T-helper 1 cell treated with Interleukin-12 subunit alpha and Interleukin-12 subunit beta and Interleukin-4 antibody, amounts not matched to agents 30 μg/mL and 1 μg/mL, for 36 hours (primary cell): ENCODE results near the gene FAM114A1.
A peak's percentile ranks its signal among the peaks of the same experiment; 100 is the strongest.
"Not testable (repeated sequence)": the region's sequence is repeated elsewhere in the genome, so short reads cannot be mapped to it uniquely, and the experiment has no call there.

Source experiments
- H3K27ac Mint-ChIP-seq: one replicate; pipeline ENCODE4 v1.8.0; 2021; ENCODE audit warnings: mild to moderate bottlenecking, mixed read lengths
- H3K27me3 Mint-ChIP-seq: one replicate; pipeline ENCODE4 v1.8.0; 2021; ENCODE audit warnings: low read depth, mixed read lengths
- H3K36me3 Mint-ChIP-seq: one replicate; pipeline ENCODE4 v1.8.0; 2021; ENCODE audit warnings: low read depth, mixed read lengths
- H3K4me1 Mint-ChIP-seq: one replicate; pipeline ENCODE4 v1.8.0; 2021; ENCODE audit warnings: low read depth, mixed read lengths
- H3K4me3 Mint-ChIP-seq: one replicate; pipeline ENCODE4 v1.8.0; 2021; ENCODE audit warnings: mild to moderate bottlenecking, moderate library complexity, mixed read lengths
- H3K9me3 Mint-ChIP-seq: one replicate; pipeline ENCODE4 v1.8.0; 2021; ENCODE audit warnings: mixed read lengths

FAM114A1 gene

GRCh38 chr4:38925492-38926413 lies 58.1 kb downstream of the FAM114A1 start:
- Mint-ChIP-seq H3K4me3 (no peak overlapping the region), H3K36me3 (no peaks in the 10 kb centered on the region)

GRCh38 chr4:38926896-38927295 lies 59.3 kb downstream of the FAM114A1 start:
- no peak overlapping the region for H3K4me3 Mint-ChIP-seq
- H3K4me1 Mint-ChIP-seq = no peaks in the 10 kb centered on the region
- no peak overlapping the region for H3K27ac Mint-ChIP-seq
- no peaks in the 10 kb centered on the region for H3K9me3 Mint-ChIP-seq
- H3K27me3 Mint-ChIP-seq = no peaks in the 10 kb centered on the region
- no peaks in the 10 kb centered on the region for H3K36me3 Mint-ChIP-seq

More at GRCh38 chr4:38925492-38926413, 58.1 kb downstream of the FAM114A1 start:
- H3K4me1 Mint-ChIP-seq = peaks cover 2% of the 10 kb centered on the region
- H3K27me3 Mint-ChIP-seq = no peaks in the 10 kb centered on the region
- H3K27ac Mint-ChIP-seq = no peak overlapping the region
- H3K9me3 Mint-ChIP-seq = no peaks in the 10 kb centered on the region

DNA sequence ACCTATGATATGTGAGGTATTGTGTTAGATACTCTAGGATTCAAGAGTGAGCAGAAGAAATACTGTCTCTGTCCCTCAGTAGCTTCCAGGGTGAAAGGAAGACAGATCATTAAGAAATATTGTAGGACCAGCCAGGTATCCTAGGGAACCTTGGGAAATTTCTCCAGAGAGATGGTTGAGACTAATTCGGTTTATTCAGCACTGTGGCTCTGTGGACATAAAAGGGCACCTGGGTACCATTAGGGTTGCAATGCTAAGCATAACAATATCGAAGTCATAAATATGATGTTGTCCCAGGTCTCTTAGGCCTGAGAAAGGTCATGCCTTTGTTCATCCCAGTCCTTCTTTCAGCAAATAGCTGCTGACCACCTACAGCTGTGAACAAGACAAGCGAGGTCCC lies 61.0 kb downstream of the FAM114A1 start:
- no peaks in the 10 kb centered on the region for H3K4me1 Mint-ChIP-seq

DNA sequence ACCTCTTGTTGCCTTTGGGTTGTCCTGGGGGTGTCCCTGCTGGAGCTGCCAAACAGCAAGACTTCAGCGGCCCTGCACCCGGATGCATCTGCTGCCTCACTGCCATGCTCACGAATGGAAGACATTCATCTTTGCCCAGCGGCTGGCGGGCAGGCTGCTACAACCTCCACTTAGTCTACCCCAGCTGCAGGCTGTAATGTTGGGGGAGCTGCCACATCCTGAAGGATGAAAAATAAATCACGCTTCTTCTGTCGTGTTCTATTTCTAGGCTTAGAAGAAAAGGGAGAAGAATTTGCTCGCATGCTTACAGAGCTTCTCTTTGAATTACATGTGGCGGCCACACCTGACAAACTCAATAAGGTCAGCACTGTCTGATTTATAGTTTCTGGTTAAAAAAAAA lies 61.4 kb downstream of the FAM114A1 start:
- Mint-ChIP-seq H3K4me1 (no peaks in the 10 kb centered on the region), H3K27ac (no peak overlapping the region), H3K4me3 (no peak overlapping the region), H3K27me3 (no peaks in the 10 kb centered on the region), H3K36me3 (no peaks in the 10 kb centered on the region), H3K9me3 (no peaks in the 10 kb centered on the region)

More for the DNA sequence above, 61.0 kb downstream of the FAM114A1 start:
- Mint-ChIP-seq H3K36me3 (no peaks in the 10 kb centered on the region), H3K4me3 (no peak overlapping the region), H3K27me3 (no peaks in the 10 kb centered on the region), H3K9me3 (no peaks in the 10 kb centered on the region), H3K27ac (no peak overlapping the region)

- H3K4me1 Mint-ChIP-seq = no peaks in the 10 kb centered on the region
- no peaks in the 10 kb centered on the region for H3K9me3 Mint-ChIP-seq
- no peaks in the 10 kb centered on the region for H3K36me3 Mint-ChIP-seq
- no peaks in the 10 kb centered on the region for H3K27me3 Mint-ChIP-seq
- no peak overlapping the region for H3K27ac Mint-ChIP-seq
- H3K4me3 Mint-ChIP-seq = no peak overlapping the region
Observed at GRCh38 chr4:38930204-38930603, 62.6 kb downstream of the FAM114A1 start.

DNA sequence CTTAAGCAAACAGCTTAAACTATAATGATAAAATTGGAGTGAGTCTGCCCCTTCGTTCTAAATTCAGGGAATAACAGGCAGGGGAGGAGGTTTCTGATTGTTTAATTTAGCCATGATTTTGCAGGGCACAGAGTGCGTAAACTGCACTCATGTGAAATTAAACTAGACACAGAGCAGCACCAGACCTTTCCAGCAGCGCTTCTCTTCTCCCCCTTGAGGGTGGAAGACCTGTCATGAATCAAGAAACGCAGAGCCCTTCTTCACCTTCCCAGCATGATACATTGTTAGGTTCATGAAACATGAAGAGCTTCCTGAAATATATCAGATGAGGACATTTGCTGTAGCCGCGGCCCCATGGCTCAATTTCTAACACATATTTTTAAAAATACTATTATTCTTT lies 63.1 kb downstream of the FAM114A1 start:
- Mint-ChIP-seq H3K27me3 (no peaks in the 10 kb centered on the region), H3K4me3 (no peak overlapping the region), H3K4me1 (no peaks in the 10 kb centered on the region), H3K27ac (no peak overlapping the region), H3K9me3 (no peaks in the 10 kb centered on the region), H3K36me3 (no peaks in the 10 kb centered on the region)

GRCh38 chr4:38931125-38931524 lies 63.5 kb downstream of the FAM114A1 start:
- H3K4me1 Mint-ChIP-seq = no peaks in the 10 kb centered on the region
- H3K9me3 Mint-ChIP-seq = no peaks in the 10 kb centered on the region
- no peaks in the 10 kb centered on the region for H3K27me3 Mint-ChIP-seq
- no peak overlapping the region for H3K4me3 Mint-ChIP-seq
- no peaks in the 10 kb centered on the region for H3K36me3 Mint-ChIP-seq
- no peak overlapping the region for H3K27ac Mint-ChIP-seq

DNA sequence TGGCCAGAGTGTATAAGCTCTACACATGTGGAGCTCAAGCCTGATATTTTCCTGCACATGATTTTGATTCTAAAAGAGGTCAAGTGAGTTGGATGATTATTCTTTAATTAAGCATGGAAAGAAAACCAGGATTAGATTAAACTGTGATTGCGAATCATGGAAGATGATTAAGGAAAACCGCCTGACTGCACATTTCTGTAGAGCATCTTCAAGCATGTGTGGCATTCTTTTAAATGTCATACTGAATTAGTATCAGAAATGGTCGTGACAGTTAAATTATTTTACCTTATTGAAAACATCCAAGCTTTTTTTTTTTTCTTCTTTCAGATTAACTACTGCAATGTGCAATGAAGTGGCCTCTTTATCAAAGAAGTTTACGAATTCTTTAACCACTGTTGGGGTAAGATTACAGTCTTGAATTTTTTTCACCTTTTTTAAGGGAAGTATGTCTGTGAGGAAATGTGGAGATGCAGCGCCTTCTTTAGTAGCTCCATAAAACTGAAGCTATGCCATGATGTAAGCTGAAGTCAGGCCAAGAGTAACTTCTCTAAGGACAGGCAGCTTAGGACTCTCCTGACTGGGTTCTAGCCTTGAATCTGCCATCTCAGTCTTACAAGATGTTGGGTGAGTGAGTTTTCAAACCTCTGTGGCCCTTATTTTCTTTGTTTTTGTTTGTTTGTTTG lies 67.9 kb downstream of the FAM114A1 start:
- no peak overlapping the region for H3K4me3 Mint-ChIP-seq
- H3K27ac Mint-ChIP-seq = no peak overlapping the region
- H3K4me1 Mint-ChIP-seq = peaks cover 8% of the 10 kb centered on the region
- H3K9me3 Mint-ChIP-seq = no peaks in the 10 kb centered on the region
- H3K27me3 Mint-ChIP-seq = no peaks in the 10 kb centered on the region
- H3K36me3 Mint-ChIP-seq = no peaks in the 10 kb centered on the region

DNA sequence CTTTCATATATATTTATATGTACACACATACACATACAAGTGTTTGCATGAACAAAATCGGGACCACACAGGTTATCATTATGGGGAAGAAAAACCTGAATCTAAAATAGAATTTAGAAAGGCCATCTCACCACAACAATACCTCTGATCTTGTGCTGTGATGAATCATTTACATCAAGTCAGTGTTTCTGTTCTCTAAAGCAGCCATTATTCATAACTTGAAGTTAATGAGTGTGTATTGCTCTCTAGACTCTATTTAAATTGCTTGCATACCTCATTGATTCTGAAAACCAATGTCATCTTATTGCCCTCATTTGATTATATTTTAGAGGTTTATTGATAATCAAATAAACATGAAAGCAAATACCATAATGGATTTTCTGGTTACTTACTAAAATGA lies 71.6 kb downstream of the FAM114A1 start:
- H3K27me3 Mint-ChIP-seq = no peaks in the 10 kb centered on the region
- H3K9me3 Mint-ChIP-seq = no peaks in the 10 kb centered on the region
- H3K27ac Mint-ChIP-seq = no peak overlapping the region
- H3K4me3 Mint-ChIP-seq = no peak overlapping the region
- peaks cover 17% of the 10 kb centered on the region for H3K4me1 Mint-ChIP-seq
- H3K36me3 Mint-ChIP-seq = no peaks in the 10 kb centered on the region

GRCh38 chr4:38940476-38940875 lies 72.9 kb downstream of the FAM114A1 start:
- no peaks in the 10 kb centered on the region for H3K9me3 Mint-ChIP-seq
- no peak overlapping the region for H3K27ac Mint-ChIP-seq
- H3K4me1 Mint-ChIP-seq = peaks cover 17% of the 10 kb centered on the region
- H3K36me3 Mint-ChIP-seq = no peaks in the 10 kb centered on the region
- H3K27me3 Mint-ChIP-seq = no peaks in the 10 kb centered on the region
- H3K4me3 Mint-ChIP-seq = no peak overlapping the region

- not testable (repeated sequence) for H3K9me3 Mint-ChIP-seq, H3K27ac Mint-ChIP-seq, H3K27me3 Mint-ChIP-seq, H3K36me3 Mint-ChIP-seq, H3K4me3 Mint-ChIP-seq
- peaks cover 22% of the 10 kb centered on the region for H3K4me1 Mint-ChIP-seq
Observed at GRCh38 chr4:38941906-38942305, 74.3 kb downstream of the FAM114A1 start.

DNA sequence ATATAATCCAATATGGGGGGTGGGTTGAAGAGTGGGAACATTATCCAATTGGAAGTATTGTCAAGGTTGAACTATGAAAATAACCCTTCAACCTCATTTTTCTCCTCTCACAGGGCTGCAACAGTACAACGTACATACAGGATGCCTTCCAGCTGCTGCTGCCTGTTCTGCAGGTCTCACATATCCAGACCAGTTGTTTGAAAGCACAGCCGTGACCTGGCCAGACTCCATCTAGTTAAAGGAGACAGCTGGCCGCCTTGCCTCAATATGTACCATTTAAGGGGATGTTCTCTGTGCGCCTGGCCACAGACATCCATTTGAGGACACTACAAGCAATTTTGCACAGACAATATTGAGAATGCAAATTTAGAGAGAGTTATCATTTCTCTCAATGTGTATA lies 75.7 kb downstream of the FAM114A1 start:
- Mint-ChIP-seq H3K4me1 (peaks cover 29% of the 10 kb centered on the region), H3K27me3 (no peaks in the 10 kb centered on the region), H3K36me3 (no peaks in the 10 kb centered on the region), H3K4me3 (no peak overlapping the region), H3K9me3 (no peaks in the 10 kb centered on the region), H3K27ac (no peak overlapping the region)

- Mint-ChIP-seq H3K4me1 (peaks cover 36% of the 10 kb centered on the region), H3K36me3 (no peaks in the 10 kb centered on the region), H3K27ac (no peak overlapping the region), H3K9me3 (no peaks in the 10 kb centered on the region), H3K27me3 (no peaks in the 10 kb centered on the region), H3K4me3 (no peak overlapping the region)
Observed at GRCh38 chr4:38944440-38944839, 76.8 kb downstream of the FAM114A1 start.

DNA sequence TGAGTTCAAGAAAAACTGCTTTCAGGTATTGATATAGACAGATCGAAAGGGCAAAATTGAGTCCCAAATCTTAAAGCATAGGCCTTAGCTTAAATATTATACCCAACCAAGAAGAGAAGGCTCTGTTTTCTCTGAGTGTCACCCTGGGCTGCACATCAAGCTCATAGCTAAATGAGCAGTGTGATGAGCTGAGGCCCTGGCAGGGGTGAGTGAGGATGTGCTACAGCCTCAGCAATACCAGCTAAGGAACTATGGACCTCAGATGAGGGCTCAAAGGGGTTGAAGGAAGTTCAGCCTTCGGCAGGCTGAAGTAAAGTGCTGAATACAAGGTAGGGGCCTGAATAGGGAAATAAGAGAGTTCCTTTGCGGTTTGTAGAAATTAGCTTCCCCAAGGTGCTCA lies 79.3 kb downstream of the FAM114A1 start:
- H3K4me1 Mint-ChIP-seq = peaks cover 42% of the 10 kb centered on the region
- peaks cover 3% of the 10 kb centered on the region for H3K36me3 Mint-ChIP-seq
- H3K27ac Mint-ChIP-seq = no peak overlapping the region
- no peak overlapping the region for H3K4me3 Mint-ChIP-seq
- H3K27me3 Mint-ChIP-seq = no peaks in the 10 kb centered on the region
- H3K9me3 Mint-ChIP-seq = no peaks in the 10 kb centered on the region

DNA sequence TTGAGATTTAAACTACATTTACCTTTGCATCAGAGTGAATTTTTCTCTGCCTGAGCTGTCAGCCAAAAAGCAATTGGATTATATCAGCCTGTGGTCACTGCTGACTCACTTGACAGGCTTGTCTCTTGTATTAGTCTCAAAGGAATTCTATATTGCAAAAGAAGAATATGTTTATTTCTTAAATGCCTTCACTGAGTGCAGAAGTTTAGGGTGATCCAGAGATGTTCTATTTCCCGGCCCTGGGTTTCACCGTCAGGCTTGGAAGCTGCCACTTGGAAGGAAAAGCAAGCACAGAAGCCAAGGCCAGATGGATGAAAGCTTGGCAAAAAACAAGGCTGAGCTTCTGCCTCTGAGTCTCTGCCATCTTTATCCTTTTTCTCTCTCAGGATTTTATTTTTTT lies 80.9 kb downstream of the FAM114A1 start:
- peaks cover 49% of the 10 kb centered on the region for H3K4me1 Mint-ChIP-seq
- H3K27me3 Mint-ChIP-seq = no peaks in the 10 kb centered on the region
- peaks cover 3% of the 10 kb centered on the region for H3K36me3 Mint-ChIP-seq
- no peak overlapping the region for H3K4me3 Mint-ChIP-seq
- no peaks in the 10 kb centered on the region for H3K9me3 Mint-ChIP-seq
- peak overlapping the region; percentile 47 for H3K27ac Mint-ChIP-seq
